HG02642 (cell line): ENCODE measurements around the gene AMOT.
"Not testable (repeated sequence)": the region's sequence is repeated elsewhere in the genome, so short reads cannot be mapped to it uniquely, and the experiment has no call there.

Source experiments
- ATAC-seq: cut with Tn5 transposase; IDR thresholded peaks from one replicate; pipeline ENCODE4 v1.9.1; 2021; ENCODE audit warnings: mild to moderate bottlenecking; ENCODE audit not compliant: unreplicated experiment, poor library complexity

The AMOT gene

GRCh38 chrX:112840382-112841113 lies at the start of gene AMOT:
Gene AMOT, minus strand, starts transcription at chrX:112840831. Its CDS starts 17,705 bp downstream, at chrX:112823126.
- ATAC-seq = peak; percentile 76

GRCh38 chrX:112889400-112889799 lies 48.8 kb upstream of the AMOT start:
- no peak for ATAC-seq

- no peak for ATAC-seq
These were observed 48.3 kb upstream of the AMOT start for GRCh38 chrX:112888916-112889315.

- no peak for ATAC-seq
These were observed 37.1 kb upstream of the AMOT start for GRCh38 chrX:112877771-112878173.

GRCh38 chrX:112874614-112875013 lies 34.0 kb upstream of the AMOT start:
- no peak for ATAC-seq

- no peak for ATAC-seq
These were observed 33.5 kb upstream of the AMOT start for GRCh38 chrX:112874175-112874574.

GRCh38 chrX:112868586-112868985 lies 28.0 kb upstream of the AMOT start:
- no peak for ATAC-seq

GRCh38 chrX:112867570-112867969 lies 26.9 kb upstream of the AMOT start:
- ATAC-seq = peak; percentile 75

GRCh38 chrX:112866175-112866574 lies 25.5 kb upstream of the AMOT start:
- ATAC-seq = no peak

GRCh38 chrX:112865464-112866025 lies 24.9 kb upstream of the AMOT start:
- ATAC-seq = no peak

GRCh38 chrX:112863850-112864249 lies 23.2 kb upstream of the AMOT start:
- ATAC-seq = no peak

- ATAC-seq = no peak
These were observed 16.8 kb upstream of the AMOT start for GRCh38 chrX:112857478-112857878.

- ATAC-seq = not testable (repeated sequence)
These were observed 14.3 kb upstream of the AMOT start for GRCh38 chrX:112854901-112855300.

GRCh38 chrX:112852851-112853250 lies 12.2 kb upstream of the AMOT start:
- ATAC-seq = no peak

GRCh38 chrX:112851806-112852205 lies 11.2 kb upstream of the AMOT start:
- ATAC-seq = peak; percentile 78

GRCh38 chrX:112851161-112851779 lies 10.6 kb upstream of the AMOT start:
- ATAC-seq = peak; percentile 90

GRCh38 chrX:112849016-112849415 lies 8.4 kb upstream of the AMOT start:
- no peak for ATAC-seq

GRCh38 chrX:112846782-112847181 lies 6.2 kb upstream of the AMOT start:
- ATAC-seq = no peak

- ATAC-seq = no peak
These were observed 5.6 kb upstream of the AMOT start for GRCh38 chrX:112846187-112846586.

- no peak for ATAC-seq
These were observed 3.6 kb upstream of the AMOT start for GRCh38 chrX:112844250-112844649.

GRCh38 chrX:112841820-112842157 lies 1.2 kb upstream of the AMOT start:
- no peak for ATAC-seq
